Suppressor macrophage treated with lipopolysaccharide for 4 hours (primary cell): ENCODE data around the gene CNDP2.

ENCODE experiments used
- DNase-seq: peaks from one replicate; pipeline ENCODE4 v3.0.0-alpha.2; 2020

Gene CNDP2

GRCh38 chr18:74495581-74496507 is at the start of gene CNDP2:
CNDP2 (plus strand) TSS chr18:74496363; CDS start chr18:74499974, 3,611 bp downstream.
- peak; percentile 99 for DNase-seq

- no peak for DNase-seq
Observed at GRCh38 chr18:74446631-74447403, 49.3 kb upstream of the CNDP2 start.

- no peak for DNase-seq
Observed at GRCh38 chr18:74447404-74448152, 48.6 kb upstream of the CNDP2 start.

- DNase-seq = no peak
Observed at GRCh38 chr18:74450626-74451025, 45.5 kb upstream of the CNDP2 start.

GRCh38 chr18:74451148-74451547 is 45.0 kb upstream of the CNDP2 start:
- no peak for DNase-seq

GRCh38 chr18:74453016-74453566 is 43.1 kb upstream of the CNDP2 start:
- DNase-seq = no peak

GRCh38 chr18:74453642-74454198 is 42.4 kb upstream of the CNDP2 start:
- DNase-seq = no peak

GRCh38 chr18:74454279-74454751 is 41.8 kb upstream of the CNDP2 start:
- DNase-seq = no peak

GRCh38 chr18:74455386-74455785 is 40.8 kb upstream of the CNDP2 start:
- no peak for DNase-seq

GRCh38 chr18:74456017-74456348 is 40.2 kb upstream of the CNDP2 start:
- DNase-seq = no peak

- no peak for DNase-seq
Observed at GRCh38 chr18:74456349-74457042, 39.7 kb upstream of the CNDP2 start.

- no peak for DNase-seq
Observed at GRCh38 chr18:74457043-74457724, 39.0 kb upstream of the CNDP2 start, which contains the start of gene DIPK1C. DIPK1C (minus strand) TSS chr18:74457308; CDS start chr18:74457259, 49 bp downstream.

- DNase-seq = no peak
Observed at GRCh38 chr18:74457725-74458421, 38.3 kb upstream of the CNDP2 start.

GRCh38 chr18:74459889-74460288 is 36.3 kb upstream of the CNDP2 start:
- no peak for DNase-seq

GRCh38 chr18:74460825-74461224 is 35.3 kb upstream of the CNDP2 start:
- DNase-seq = no peak

- DNase-seq = no peak
Observed at GRCh38 chr18:74463254-74463653, 32.9 kb upstream of the CNDP2 start.

GRCh38 chr18:74463983-74464382 is 32.2 kb upstream of the CNDP2 start:
- no peak for DNase-seq

- no peak for DNase-seq
Observed at GRCh38 chr18:74465775-74466174, 30.4 kb upstream of the CNDP2 start.

- no peak for DNase-seq
Observed at GRCh38 chr18:74468547-74469061, 27.6 kb upstream of the CNDP2 start.

GRCh38 chr18:74472312-74472711 is 23.9 kb upstream of the CNDP2 start:
- no peak for DNase-seq
